Measurements from ENCODE around the gene PIP5K1B.

Gene PIP5K1B

DNA sequence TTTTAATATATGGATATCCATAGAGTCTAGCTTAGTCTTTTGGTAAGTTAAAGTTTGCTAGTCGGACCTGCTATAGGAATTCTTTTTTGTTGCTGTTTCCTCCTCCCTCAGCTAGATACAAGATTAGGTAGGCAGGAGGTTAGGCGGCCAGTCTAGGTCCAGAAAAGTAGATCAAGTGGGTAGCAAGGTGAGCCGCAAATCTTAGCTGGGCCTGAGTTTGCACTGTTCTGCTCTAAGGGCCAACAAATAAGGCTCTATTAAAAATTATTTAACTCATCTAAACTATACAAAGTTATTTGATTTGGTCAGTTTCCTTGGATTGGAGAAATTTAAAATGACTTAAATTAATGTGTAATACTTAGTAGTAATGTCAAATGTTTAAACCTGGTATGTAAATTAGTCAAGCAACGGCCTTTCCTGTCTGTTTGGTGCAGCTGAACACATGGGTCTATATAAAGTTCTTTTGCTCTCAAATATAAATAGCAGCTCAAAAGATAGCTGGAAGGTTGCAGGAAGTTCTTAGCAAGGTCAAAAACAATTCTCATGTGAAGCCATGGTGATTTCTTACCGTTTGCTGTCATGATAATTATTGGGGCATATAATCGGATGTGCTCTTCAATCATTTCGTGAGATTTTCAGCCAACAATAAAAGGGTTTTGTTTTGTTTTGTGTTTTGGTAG is 236.9 kb downstream of the PIP5K1B start:
- Histone ChIP-seq H3K79me2 (ENCODE audit: low read length) (no peaks in the 10 kb centered on the region), H2AFZ (ENCODE audit: low read length) (no peak overlapping the region), H4K20me1 (ENCODE audit: insufficient read depth, low read length) (no peaks in the 10 kb centered on the region), H3K36me3 (replicated peaks; ENCODE audit: insufficient read depth, low read length) (no peaks in the 10 kb centered on the region; the same call in 1 of the 2 replicates), H3K4me1 (ENCODE audit: low read length) (peaks cover 31% of the 10 kb centered on the region), H3K4me2 (ENCODE audit: low read depth, low read length) (peak overlapping the region; percentile 18; the same call in 1 of the 2 replicates), H3K9me3 (replicated peaks; ENCODE audit: insufficient read depth, low read length) (no peaks in the 10 kb centered on the region), H3K27me3 (replicated peaks; ENCODE audit: insufficient read depth, low read length) (no peaks in the 10 kb centered on the region), H3K9ac (ENCODE audit: low read length) (no peak overlapping the region), H3K9me2 (replicated peaks; ENCODE audit: insufficient read depth, low read length) (no peaks in the 10 kb centered on the region), H3K27ac (ENCODE audit: low read length) (no peak overlapping the region), H3F3A (ENCODE audit: insufficient read depth, low read length) (no peaks in the 10 kb centered on the region), H3K4me3 (ENCODE audit: low read length) (no peak overlapping the region)
- peak; percentile 46 for DNase-seq
- TF ChIP-seq, protein P1, sequence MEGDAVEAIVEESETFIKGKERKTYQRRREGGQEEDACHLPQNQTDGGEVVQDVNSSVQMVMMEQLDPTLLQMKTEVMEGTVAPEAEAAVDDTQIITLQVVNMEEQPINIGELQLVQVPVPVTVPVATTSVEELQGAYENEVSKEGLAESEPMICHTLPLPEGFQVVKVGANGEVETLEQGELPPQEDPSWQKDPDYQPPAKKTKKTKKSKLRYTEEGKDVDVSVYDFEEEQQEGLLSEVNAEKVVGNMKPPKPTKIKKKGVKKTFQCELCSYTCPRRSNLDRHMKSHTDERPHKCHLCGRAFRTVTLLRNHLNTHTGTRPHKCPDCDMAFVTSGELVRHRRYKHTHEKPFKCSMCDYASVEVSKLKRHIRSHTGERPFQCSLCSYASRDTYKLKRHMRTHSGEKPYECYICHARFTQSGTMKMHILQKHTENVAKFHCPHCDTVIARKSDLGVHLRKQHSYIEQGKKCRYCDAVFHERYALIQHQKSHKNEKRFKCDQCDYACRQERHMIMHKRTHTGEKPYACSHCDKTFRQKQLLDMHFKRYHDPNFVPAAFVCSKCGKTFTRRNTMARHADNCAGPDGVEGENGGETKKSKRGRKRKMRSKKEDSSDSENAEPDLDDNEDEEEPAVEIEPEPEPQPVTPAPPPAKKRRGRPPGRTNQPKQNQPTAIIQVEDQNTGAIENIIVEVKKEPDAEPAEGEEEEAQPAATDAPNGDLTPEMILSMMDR (IDR thresholded peaks at IDR 0.05; ENCODE audit: low read length): no peak
- no peak for TF ChIP-seq EZH2 (optimal IDR thresholded peaks at IDR 0.05; ENCODE audit: low read depth, low read length)
- no peak for TF ChIP-seq EZH2phosphoT487 (IDR thresholded peaks at IDR 0.05; ENCODE audit: low read length)

DNA sequence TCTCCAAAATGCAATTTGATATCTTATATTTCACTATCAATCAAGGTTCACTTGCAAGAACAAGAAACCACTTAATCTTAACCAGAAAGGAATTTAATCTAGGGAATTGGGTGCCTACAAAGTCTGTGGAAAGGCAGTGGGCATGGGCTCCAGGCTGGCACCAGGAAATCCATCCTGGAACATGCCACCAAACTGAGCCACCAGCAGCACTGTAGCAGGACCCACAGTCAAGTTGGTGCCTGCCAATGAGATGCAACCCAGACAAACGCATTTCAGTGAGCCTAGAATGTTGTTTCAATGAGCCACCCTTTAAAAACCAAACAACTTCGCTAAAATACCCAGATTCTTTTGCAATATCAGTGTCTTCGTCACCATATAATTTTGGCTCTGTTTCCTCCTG is 237.8 kb downstream of the PIP5K1B start:
- Histone ChIP-seq H2AFZ (ENCODE audit: low read length) (no peak overlapping the region), H3K4me3 (ENCODE audit: low read length) (no peak overlapping the region), H3K79me2 (ENCODE audit: low read length) (no peaks in the 10 kb centered on the region), H3K4me1 (ENCODE audit: low read length) (peaks cover 34% of the 10 kb centered on the region), H3K36me3 (replicated peaks; ENCODE audit: insufficient read depth, low read length) (no peaks in the 10 kb centered on the region; the same call in 1 of the 2 replicates), H4K20me1 (ENCODE audit: insufficient read depth, low read length) (no peaks in the 10 kb centered on the region), H3F3A (ENCODE audit: insufficient read depth, low read length) (no peaks in the 10 kb centered on the region), H3K27ac (ENCODE audit: low read length) (no peak overlapping the region), H3K4me2 (ENCODE audit: low read depth, low read length) (no peak overlapping the region), H3K9me2 (replicated peaks; ENCODE audit: insufficient read depth, low read length) (no peaks in the 10 kb centered on the region), H3K9ac (ENCODE audit: low read length) (no peak overlapping the region), H3K27me3 (replicated peaks; ENCODE audit: insufficient read depth, low read length) (no peaks in the 10 kb centered on the region), H3K9me3 (replicated peaks; ENCODE audit: insufficient read depth, low read length) (no peaks in the 10 kb centered on the region)
- no peak for DNase-seq
- no peak for TF ChIP-seq EZH2phosphoT487 (IDR thresholded peaks at IDR 0.05; ENCODE audit: low read length)

DNA sequence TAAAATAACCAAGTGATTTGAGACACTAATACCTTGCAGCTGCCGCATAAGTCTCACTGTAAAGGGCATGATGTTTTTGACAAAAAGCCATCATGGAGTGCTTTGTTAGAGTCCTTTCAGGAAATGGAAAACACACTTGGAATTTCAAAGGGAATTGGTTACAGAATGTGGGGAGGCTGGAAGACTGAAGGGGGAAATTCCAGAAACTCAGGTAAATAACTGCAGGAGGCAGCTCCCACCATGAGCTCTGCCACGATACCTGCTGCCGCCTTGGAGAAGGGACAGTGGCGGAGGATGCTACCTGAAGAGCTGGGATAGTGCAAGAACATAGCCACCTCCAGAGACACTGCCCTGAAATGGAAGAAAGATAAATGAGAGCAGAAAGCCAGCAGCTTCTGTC is 242.0 kb downstream of the PIP5K1B start:
- no peaks in the 10 kb centered on the region for H3K9me3 ChIP-seq (replicated peaks; ENCODE audit: insufficient read depth, low read length)
- H3K36me3 ChIP-seq (replicated peaks; ENCODE audit: insufficient read depth, low read length): no peaks in the 10 kb centered on the region
- DNase-seq: no peak
- no peak overlapping the region for H3K4me3 ChIP-seq (ENCODE audit: low read length)
- H3K9me2 ChIP-seq (replicated peaks; ENCODE audit: insufficient read depth, low read length): no peaks in the 10 kb centered on the region
- H2AFZ ChIP-seq (ENCODE audit: low read length): no peak overlapping the region
- no peak overlapping the region for H3K27ac ChIP-seq (ENCODE audit: low read length)
- TF ChIP-seq EZH2 (optimal IDR thresholded peaks at IDR 0.05; ENCODE audit: low read depth, low read length) (no peak), EZH2phosphoT487 (IDR thresholded peaks at IDR 0.05; ENCODE audit: low read length) (no peak)
- TF ChIP-seq, protein P1 (IDR thresholded peaks at IDR 0.05; ENCODE audit: low read length): no peak
- H3K4me1 ChIP-seq (ENCODE audit: low read length): peaks cover 51% of the 10 kb centered on the region
- H4K20me1 ChIP-seq (ENCODE audit: insufficient read depth, low read length): no peaks in the 10 kb centered on the region
- H3K79me2 ChIP-seq (ENCODE audit: low read length): no peaks in the 10 kb centered on the region
- no peaks in the 10 kb centered on the region for H3K27me3 ChIP-seq (replicated peaks; ENCODE audit: insufficient read depth, low read length)
- H3K4me2 ChIP-seq (ENCODE audit: low read depth, low read length): no peak overlapping the region
- peaks cover 7% of the 10 kb centered on the region; the same call in 1 of the 2 replicates for H3F3A ChIP-seq (ENCODE audit: insufficient read depth, low read length)
- no peak overlapping the region for H3K9ac ChIP-seq (ENCODE audit: low read length)

Data from MM.1S (cell line).